HCT116 (cell line): ENCODE data around the gene PXMP4. TPM values are rescaled to one million over a fixed set of nuclear protein-coding genes. Genes with fewer than 3 reads are reported as not detected.

ENCODE experiments used
- ATAC-seq: fragments of 200-7000 bp; cut with Tn5 transposase; 2 replicates; pipeline ENCODE4 v1.9.1; 2020; ENCODE audit warnings: mild to moderate bottlenecking, moderate library complexity
- BruUV-seq: library from RNA; stranded (reverse); fragments of 400-500 nt; replicated peaks from 2 replicates; lab custom pipeline; 2021; lab: Mats Ljungman, UMichigan
- CTCF ChIA-PET: fragments of 300-600 bp; sonication (Branson Sonifier 250); formaldehyde crosslinking; loops from one replicate; lab custom pipeline; 2021; ENCODE audit warnings: antibody characterized with exemption; lab: Charles Lee
- POLR2A ChIA-PET: fragments of 300-600, 350-600 bp; sonication (Branson Sonifier 250); formaldehyde crosslinking; loops from one replicate; lab custom pipeline; 2021; ENCODE audit warnings: antibody characterized with exemption; lab: Charles Lee
- RAD21 ChIA-PET, 2 experiments: fragments of 300-600 bp; sonication (Branson Sonifier 250); formaldehyde crosslinking; loops; one replicate each; lab custom pipeline; 2023; ENCODE audit warnings: low total read pairs in 2 of 2; ENCODE audit not compliant: uncharacterized antibody in 2 of 2, unreplicated experiment in 2 of 2, low non-redundant PET in 1 of 2; lab: Charles Lee
- DNase-seq: peaks from one replicate; pipeline ENCODE4 v3.0.0-alpha.2; 2010; ENCODE audit warnings: low read depth, low spot score
- H2AFZ ChIP-seq: fragments of 200-600 bp; shearing (Covaris generic), sonication (generic); 2 replicates; pipeline ENCODE4 v1.6.1; 2017; ENCODE audit warnings: low read depth, mixed run types, mixed read lengths, antibody characterized with exemption, low read length; ENCODE audit not compliant: poor library complexity, severe bottlenecking
- H3K27ac ChIP-seq: 2 replicates; pipeline ENCODE4 v1.5.1; 2012; ENCODE audit warnings: low read depth, low read length
- H3K27me3 ChIP-seq: fragments of 200-600 bp; sonication (generic); 2 replicates; pipeline ENCODE4 v1.6.1; 2016; ENCODE audit warnings: mixed run types, low read length, mixed read lengths; ENCODE audit not compliant: insufficient read depth
- H3K36me3 ChIP-seq, 2 experiments: fragments of 200-500 bp in 1 of 2; fragments of 200-600 bp in 1 of 2; sonication (Bioruptor generic) in 1 of 2; sonication (generic) in 1 of 2; 2 replicates each; pipeline versions ENCODE4 v1.5.1 to v1.6.1; 2014 to 2016; ENCODE audit warnings: low read length in 2 of 2, inconsistent platforms in 1 of 2, mixed read lengths in 1 of 2, mixed run types in 1 of 2; ENCODE audit not compliant: insufficient read depth in 2 of 2, control insufficient read depth in 1 of 2
- H3K4me1 ChIP-seq, 2 experiments: fragments of 200-600 bp in 1 of 2; sonication (generic) in 1 of 2; 2 replicates each; pipeline versions ENCODE4 v1.5.1 to v1.6.1; 2012 to 2017; ENCODE audit warnings: low read length in 2 of 2, inconsistent platforms in 1 of 2, mild to moderate bottlenecking in 1 of 2, mixed read lengths in 1 of 2, mixed run types in 1 of 2, moderate library complexity in 1 of 2; ENCODE audit not compliant: insufficient read depth in 2 of 2, control insufficient read depth in 1 of 2
- H3K4me2 ChIP-seq: fragments of 200-600 bp; sonication (generic); 2 replicates; pipeline ENCODE4 v1.6.1; 2017; ENCODE audit warnings: mixed run types, low read length, mixed read lengths
- H3K4me3 ChIP-seq, 2 experiments: fragments of 200-600 bp in 1 of 2; sonication (generic) in 1 of 2; replicated peaks in 1 of 2; 2 replicates each; pipeline ENCODE4 v1.5.1; 2011 to 2016; ENCODE audit warnings: low read length in 2 of 2, control low read depth in 1 of 2, low read depth in 1 of 2, mild to moderate bottlenecking in 1 of 2, mixed read lengths in 1 of 2, mixed run types in 1 of 2
- H3K79me2 ChIP-seq: fragments of 200-600 bp; sonication (generic); 2 replicates; pipeline ENCODE4 v1.6.1; 2017; ENCODE audit warnings: mild to moderate bottlenecking, mixed run types, low read length, moderate library complexity, mixed read lengths; ENCODE audit not compliant: insufficient read depth
- H3K9ac ChIP-seq: fragments of 200-600 bp; sonication (generic); 2 replicates; pipeline ENCODE4 v1.6.1; 2016; ENCODE audit warnings: low read length, mixed read lengths
- H3K9me2 ChIP-seq: fragments of 200-600 bp; sonication (generic), shearing (Covaris generic); 2 replicates; pipeline ENCODE4 v1.6.1; 2017; ENCODE audit warnings: mixed run types, mild to moderate bottlenecking, moderate library complexity; ENCODE audit not compliant: insufficient read depth
- H3K9me3 ChIP-seq, 2 experiments: fragments of 200-500 bp in 1 of 2; fragments of 200-600 bp in 1 of 2; sonication (Bioruptor generic) in 1 of 2; sonication (generic) in 1 of 2; 2 replicates each; pipeline ENCODE4 v1.6.1; 2014 to 2017; ENCODE audit warnings: low read length in 2 of 2, mixed read lengths in 2 of 2, inconsistent platforms in 1 of 2, low read depth in 1 of 2, mild to moderate bottlenecking in 1 of 2, mixed run types in 1 of 2, moderate library complexity in 1 of 2; ENCODE audit not compliant: control insufficient read depth in 1 of 2, insufficient read depth in 1 of 2
- H4K20me1 ChIP-seq: fragments of 200-600 bp; sonication (generic), shearing (Covaris generic); 2 replicates; pipeline ENCODE4 v1.6.1; 2017; ENCODE audit warnings: mixed run types, mild to moderate bottlenecking, moderate library complexity; ENCODE audit not compliant: insufficient read depth
- CBX3 ChIP-seq: IDR thresholded peaks from 2 replicates; pipeline ENCODE4 v1.6.1; 2012; ENCODE audit warnings: low read depth
- CEBPB ChIP-seq: IDR thresholded peaks from 2 replicates; pipeline ENCODE4 v1.6.1; 2012; ENCODE audit warnings: low read depth
- EGR1 ChIP-seq: IDR thresholded peaks from 2 replicates; pipeline ENCODE4 v1.6.1; 2012; ENCODE audit warnings: low read depth
- JUND ChIP-seq: IDR thresholded peaks from 2 replicates; pipeline ENCODE4 v1.6.1; 2012
- POLR2AphosphoS5 ChIP-seq: IDR thresholded peaks from 2 replicates; pipeline ENCODE4 v1.6.1; 2011; ENCODE audit warnings: mild to moderate bottlenecking, low read depth, low read length, moderate library complexity
- RAD21 ChIP-seq: IDR thresholded peaks from 2 replicates; pipeline ENCODE4 v1.6.1; 2012; ENCODE audit warnings: low read depth, mild to moderate bottlenecking
- SIN3A ChIP-seq: IDR thresholded peaks from 2 replicates; pipeline ENCODE4 v1.6.1; 2012; ENCODE audit warnings: low read depth
- SP1 ChIP-seq: IDR thresholded peaks from 2 replicates; pipeline ENCODE4 v1.6.1; 2012; ENCODE audit warnings: low read depth
- SRF ChIP-seq: IDR thresholded peaks from 2 replicates; pipeline ENCODE4 v1.6.1; 2012; ENCODE audit warnings: low read depth
- TCF7L2 ChIP-seq: IDR thresholded peaks from 2 replicates; pipeline ENCODE4 v1.7.0; 2011; ENCODE audit warnings: borderline replicate concordance, inconsistent platforms; ENCODE audit not compliant: insufficient read depth, insufficient read length; ENCODE audit errors: extremely low read depth
- ZFX ChIP-seq: fragments of 450-650 bp; IDR thresholded peaks from 2 replicates; pipeline ENCODE4 v1.6.1; 2017
- intact Hi-C: fragments of 100-400 bp; cut with micrococcal nuclease; formaldehyde crosslinking; loops from 2 replicates; pipeline ENCODE4 v1.10.0; 2022
- total RNA-seq: library from RNA; stranded (reverse); gene quantifications from one replicate; pipeline ENCODE4 v1.2.1, GENCODE V29; 2021; ENCODE audit not compliant: unreplicated experiment
- TF ChIP-seq, protein P1 (sequence below): IDR thresholded peaks from 2 replicates; pipeline ENCODE4 v1.6.1; 2012
- TF ChIP-seq, protein P2 (sequence below): IDR thresholded peaks from 2 replicates; pipeline ENCODE4 v1.6.1; 2012
- TF ChIP-seq, protein P3 (sequence below): IDR thresholded peaks from 2 replicates; pipeline ENCODE4 v1.6.1; 2011; ENCODE audit warnings: mild to moderate bottlenecking, low read length, moderate library complexity; ENCODE audit not compliant: insufficient replicate concordance; ENCODE audit errors: extremely low read depth

Gene PXMP4
- total RNA-seq, 1 experiment from 2014 or later = 9.6 TPM

DNA sequence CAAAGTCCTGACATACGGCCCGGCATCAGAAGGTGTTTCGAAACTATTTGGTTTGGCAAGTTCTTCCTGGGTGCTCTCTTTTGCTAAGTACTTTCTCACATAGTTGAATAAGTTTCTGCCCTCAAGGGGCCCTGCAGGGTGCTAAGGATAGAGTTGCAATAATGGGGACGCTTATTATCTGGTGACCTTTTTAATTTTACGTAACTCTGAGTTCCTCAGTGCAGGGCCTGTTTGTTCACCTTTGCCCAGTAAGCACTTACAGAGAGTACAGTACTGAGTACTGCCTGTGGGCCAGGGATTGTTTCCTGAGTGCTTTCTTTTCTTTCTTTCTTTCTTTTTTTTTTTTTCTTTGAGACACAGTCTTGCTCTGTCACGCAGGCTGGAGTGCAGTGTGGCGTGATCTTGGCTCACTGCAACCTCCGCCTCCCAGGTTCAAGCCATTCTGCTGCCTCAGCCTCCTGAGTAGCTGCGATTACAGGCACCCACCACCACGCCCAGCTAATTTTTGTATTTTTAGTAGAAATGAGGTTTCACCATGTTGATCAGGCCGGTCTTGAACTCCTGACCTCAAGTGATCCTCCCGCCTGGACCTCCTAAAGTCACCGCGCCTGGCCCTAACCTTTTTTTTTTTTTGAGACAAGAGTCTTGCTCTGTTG, 4.5 kb upstream of the PXMP4 start:
- POLR2A ChIA-PET = no interaction called here
- H3K4me2 ChIP-seq = no peak overlapping the region
- RAD21 ChIA-PET = interaction anchor here in 1 of 2 experiments (0.7 kb wide), 1 partner anchor 11 kb away, joined by 4 read pairs; no protein-coding TSS in a partner anchor

DNA sequence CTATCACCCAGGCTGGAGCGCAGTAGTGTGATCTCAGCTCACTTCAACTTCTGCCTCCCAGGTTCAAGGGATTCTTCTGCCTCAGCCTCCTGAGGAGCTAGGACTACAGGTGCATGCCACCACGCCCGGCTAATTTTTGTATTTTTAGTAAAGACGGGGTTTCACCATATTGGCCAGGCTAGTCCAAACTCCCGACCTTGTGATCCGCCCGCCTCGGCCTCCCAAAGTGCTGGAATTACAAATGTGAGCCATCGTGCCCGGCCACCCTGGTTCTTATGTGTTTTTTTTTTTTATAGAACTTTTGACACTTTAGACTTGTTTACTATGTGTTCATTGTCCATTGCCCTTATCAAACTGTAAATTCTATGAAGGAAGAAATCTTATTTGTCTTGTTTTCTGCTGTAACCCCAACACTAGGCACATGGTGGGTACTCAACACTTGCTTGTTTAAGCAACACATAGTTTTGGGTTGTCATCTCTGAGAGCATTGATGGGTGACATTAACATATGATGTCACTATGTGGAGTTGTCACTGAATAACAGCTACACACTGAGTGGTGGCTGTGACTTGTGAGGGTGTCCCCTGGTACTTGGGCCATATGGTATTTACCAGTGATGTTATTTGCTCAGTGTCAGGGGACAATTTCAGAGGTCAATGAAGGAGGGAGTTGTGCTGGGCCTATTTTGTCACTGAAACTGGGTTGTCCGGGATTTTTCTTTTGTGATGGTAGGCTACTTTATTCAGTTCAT, 1.5 kb upstream of the PXMP4 start:
- Histone ChIP-seq H3K36me3 (no peaks in the 10 kb centered on the region), H3K27me3 (no peaks in the 10 kb centered on the region), H3K4me2 (no peak overlapping the region), H3K79me2 (no peaks in the 10 kb centered on the region), H2AFZ (no peak overlapping the region), H3K9ac (no peak overlapping the region), H3K27ac (no peak overlapping the region), H4K20me1 (no peaks in the 10 kb centered on the region), H3K9me2 (no peaks in the 10 kb centered on the region), H3K9me3 (no peaks in the 10 kb centered on the region), H3K4me3 (no peak overlapping the region), H3K4me1 (peaks cover 5 to 21% of the 10 kb centered on the region in 2 experiments; a peak in 3 of 4 replicates)
- no peak for TF ChIP-seq TCF7L2
- TF ChIP-seq RAD21 = no peak
- TF ChIP-seq, protein P1, sequence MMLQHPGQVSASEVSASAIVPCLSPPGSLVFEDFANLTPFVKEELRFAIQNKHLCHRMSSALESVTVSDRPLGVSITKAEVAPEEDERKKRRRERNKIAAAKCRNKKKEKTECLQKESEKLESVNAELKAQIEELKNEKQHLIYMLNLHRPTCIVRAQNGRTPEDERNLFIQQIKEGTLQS = no peak
- TF ChIP-seq JUND = no peak
- no peak for TF ChIP-seq POLR2AphosphoS5
- TF ChIP-seq EGR1 = no peak
- TF ChIP-seq, protein P2, sequence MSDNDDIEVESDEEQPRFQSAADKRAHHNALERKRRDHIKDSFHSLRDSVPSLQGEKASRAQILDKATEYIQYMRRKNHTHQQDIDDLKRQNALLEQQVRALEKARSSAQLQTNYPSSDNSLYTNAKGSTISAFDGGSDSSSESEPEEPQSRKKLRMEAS = no peak
- TF ChIP-seq CBX3 = no peak
- no peak for TF ChIP-seq SIN3A
- no peak for TF ChIP-seq ZFX
- TF ChIP-seq SRF = no peak
- TF ChIP-seq, protein P3, sequence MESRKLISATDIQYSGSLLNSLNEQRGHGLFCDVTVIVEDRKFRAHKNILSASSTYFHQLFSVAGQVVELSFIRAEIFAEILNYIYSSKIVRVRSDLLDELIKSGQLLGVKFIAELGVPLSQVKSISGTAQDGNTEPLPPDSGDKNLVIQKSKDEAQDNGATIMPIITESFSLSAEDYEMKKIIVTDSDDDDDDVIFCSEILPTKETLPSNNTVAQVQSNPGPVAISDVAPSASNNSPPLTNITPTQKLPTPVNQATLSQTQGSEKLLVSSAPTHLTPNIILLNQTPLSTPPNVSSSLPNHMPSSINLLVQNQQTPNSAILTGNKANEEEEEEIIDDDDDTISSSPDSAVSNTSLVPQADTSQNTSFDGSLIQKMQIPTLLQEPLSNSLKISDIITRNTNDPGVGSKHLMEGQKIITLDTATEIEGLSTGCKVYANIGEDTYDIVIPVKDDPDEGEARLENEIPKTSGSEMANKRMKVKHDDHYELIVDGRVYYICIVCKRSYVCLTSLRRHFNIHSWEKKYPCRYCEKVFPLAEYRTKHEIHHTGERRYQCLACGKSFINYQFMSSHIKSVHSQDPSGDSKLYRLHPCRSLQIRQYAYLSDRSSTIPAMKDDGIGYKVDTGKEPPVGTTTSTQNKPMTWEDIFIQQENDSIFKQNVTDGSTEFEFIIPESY = no peak
- TF ChIP-seq CEBPB = no peak
- no peak for DNase-seq
- BruUV-seq = no TSS peak
- intact Hi-C loops = no loop called here
- RAD21 ChIA-PET = no interaction called here
- CTCF ChIA-PET = no interaction called here
- POLR2A ChIA-PET = no interaction called here
- ATAC-seq = no peak

More for the DNA sequence above, 4.5 kb upstream of the PXMP4 start:
- Histone ChIP-seq H3K9me3 (no peaks in the 10 kb centered on the region), H3K9me2 (no peaks in the 10 kb centered on the region), H3K4me3 (no peak overlapping the region), H3K27ac (no peak overlapping the region), H2AFZ (no peak overlapping the region), H3K4me1 (peaks cover under 1 to 15% of the 10 kb centered on the region in 2 experiments; a peak in 3 of 4 replicates), H3K79me2 (no peaks in the 10 kb centered on the region), H3K27me3 (no peaks in the 10 kb centered on the region), H3K36me3 (no peaks in the 10 kb centered on the region), H3K9ac (no peak overlapping the region), H4K20me1 (no peaks in the 10 kb centered on the region)
- ATAC-seq (no peak), DNase-seq (no peak)
- TF ChIP-seq SP1 (no peak), ZFX (no peak), EGR1 (no peak)
- CTCF ChIA-PET = no interaction called here
- no TSS peak for BruUV-seq
- intact Hi-C loops = no loop called here
